ENCODE data around the gene NCAPG2. TPM values are rescaled to one million over a fixed set of nuclear protein-coding genes. Genes with fewer than 3 reads are reported as not detected.
"Not testable (repeated sequence)": the region's sequence is repeated elsewhere in the genome, so short reads cannot be mapped to it uniquely, and the experiment has no call there.

The NCAPG2 gene
- total and polyA plus RNA-seq, 5 donors = 2.3 to 8.5 (median 5.8) TPM

DNA sequence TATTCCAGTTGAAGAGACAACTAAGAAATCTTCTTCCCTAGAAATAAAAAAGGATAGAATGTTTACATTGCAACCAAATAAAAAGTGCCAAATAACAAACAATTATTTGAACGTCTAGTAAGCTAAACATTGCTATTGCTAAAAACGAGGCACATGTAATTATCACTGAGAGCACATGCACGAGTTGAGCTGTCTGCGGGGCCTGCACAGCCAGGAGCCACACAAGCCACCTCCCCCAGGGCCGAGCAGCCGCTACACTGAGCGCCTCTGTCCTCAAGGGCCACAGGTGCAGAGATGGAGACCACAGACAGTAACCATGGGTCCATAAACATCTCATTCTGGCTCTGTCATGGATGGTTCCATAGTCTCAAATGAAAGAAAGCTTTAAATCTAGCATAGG, 17.2 kb downstream of the NCAPG2 start:
- Histone ChIP-seq H3K27ac (ENCODE audit: low read length) (no peak overlapping the region), H3K4me3 (ENCODE audit: low read length) (no peak overlapping the region), H3K9me3 (ENCODE audit: control insufficient read depth, low read length) (no peaks in the 10 kb centered on the region), H3K27me3 (ENCODE audit: control insufficient read depth, insufficient read depth) (no peaks in the 10 kb centered on the region), H3K4me1 (ENCODE audit: control insufficient read depth, insufficient read depth, low read length) (no peaks in the 10 kb centered on the region)
- intact Hi-C loops (cut with DNase I) = no loop called here
- DNase-seq (no peak), ATAC-seq (no peak)
- 93% methylated on average over 7 of the region's 7 CpGs for WGBS

GRCh38 chr7:158685693-158686092, 18.9 kb downstream of the NCAPG2 start:
- WGBS = 94% methylated on average over 4 of the region's 4 CpGs
- H3K27ac ChIP-seq (ENCODE audit: low read length) = no peak overlapping the region
- no peak for DNase-seq
- ATAC-seq = no peak
- no peaks in the 10 kb centered on the region for H3K9me3 ChIP-seq (ENCODE audit: control insufficient read depth, low read length)
- no peaks in the 10 kb centered on the region for H3K27me3 ChIP-seq (ENCODE audit: control insufficient read depth, insufficient read depth)
- intact Hi-C loops (cut with DNase I) = no loop called here
- no peak overlapping the region for H3K4me3 ChIP-seq (ENCODE audit: low read length)
- no peaks in the 10 kb centered on the region for H3K4me1 ChIP-seq (ENCODE audit: control insufficient read depth, insufficient read depth, low read length)

- H3K27ac ChIP-seq (ENCODE audit: low read length) = no peak overlapping the region
- no peak overlapping the region for H3K4me3 ChIP-seq (ENCODE audit: low read length)
- no peak for DNase-seq
- no peak for ATAC-seq
- no peaks in the 10 kb centered on the region for H3K27me3 ChIP-seq (ENCODE audit: control insufficient read depth, insufficient read depth)
- no peaks in the 10 kb centered on the region for H3K9me3 ChIP-seq (ENCODE audit: control insufficient read depth, low read length)
- 98% methylated on average over 1 of the region's 1 CpG for WGBS
- intact Hi-C loops (cut with DNase I) = no loop called here
- no peaks in the 10 kb centered on the region for H3K4me1 ChIP-seq (ENCODE audit: control insufficient read depth, insufficient read depth, low read length)
Measured at GRCh38 chr7:158684329-158684728, 20.3 kb downstream of the NCAPG2 start.

DNA sequence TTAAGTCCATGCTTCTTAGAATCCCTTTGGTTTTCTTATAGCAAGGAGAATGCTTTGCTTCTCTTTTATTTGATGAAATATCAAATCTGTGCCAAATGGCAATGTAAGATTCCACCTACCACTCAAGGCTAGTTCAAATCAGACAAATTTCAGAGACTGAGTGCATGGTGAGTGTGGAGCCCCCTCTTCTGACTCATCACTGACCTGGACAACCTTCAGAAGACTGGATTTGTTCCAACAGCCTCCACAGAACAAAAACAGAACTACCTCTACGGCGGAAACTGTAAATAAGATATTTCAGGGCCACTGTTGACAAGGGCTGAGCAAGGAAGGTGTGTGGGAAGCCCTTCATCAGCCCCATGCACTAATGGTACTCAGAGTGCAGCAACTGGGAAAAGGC, 21.1 kb downstream of the NCAPG2 start:
- intact Hi-C loops (cut with DNase I) = no loop called here
- 71% methylated on average over 2 of the region's 2 CpGs for WGBS
- ATAC-seq (no peak), DNase-seq (no peak)
- no peaks in the 10 kb centered on the region for H3K9me3 ChIP-seq (ENCODE audit: control insufficient read depth, low read length)
- H3K27me3 ChIP-seq (ENCODE audit: control insufficient read depth, insufficient read depth) = no peaks in the 10 kb centered on the region
- no peak overlapping the region for H3K27ac ChIP-seq (ENCODE audit: low read length)
- no peaks in the 10 kb centered on the region for H3K4me1 ChIP-seq (ENCODE audit: control insufficient read depth, insufficient read depth, low read length)
- H3K4me3 ChIP-seq (ENCODE audit: low read length) = no peak overlapping the region

DNA sequence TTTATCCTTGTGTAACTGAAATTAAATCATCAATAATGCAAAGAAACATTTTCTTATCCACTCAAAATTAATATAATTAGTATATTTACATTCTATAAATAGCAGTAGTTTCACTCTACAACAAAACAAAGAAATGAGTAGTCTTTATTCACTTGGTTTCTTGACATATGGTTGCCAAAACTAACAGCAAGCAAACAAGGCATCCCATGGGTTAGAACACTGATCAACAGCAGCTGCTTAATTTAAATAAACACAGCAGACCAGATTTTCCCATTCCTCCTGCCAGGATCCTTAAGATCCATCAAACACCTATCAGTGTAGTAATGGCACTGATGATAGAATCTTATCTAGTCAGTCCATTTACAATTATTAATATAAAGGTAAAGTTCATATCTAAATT, 22.1 kb downstream of the NCAPG2 start:
- ATAC-seq (no peak), DNase-seq (no peak)
- Histone ChIP-seq H3K4me3 (ENCODE audit: low read length) (no peak overlapping the region), H3K27ac (ENCODE audit: low read length) (no peak overlapping the region), H3K9me3 (ENCODE audit: control insufficient read depth, low read length) (no peaks in the 10 kb centered on the region), H3K27me3 (ENCODE audit: control insufficient read depth, insufficient read depth) (no peaks in the 10 kb centered on the region), H3K4me1 (ENCODE audit: control insufficient read depth, insufficient read depth, low read length) (no peaks in the 10 kb centered on the region)
- intact Hi-C loops (cut with DNase I) = no loop called here

GRCh38 chr7:158680754-158681153, 23.9 kb downstream of the NCAPG2 start:
- no peak overlapping the region for H3K4me3 ChIP-seq (ENCODE audit: low read length)
- DNase-seq = no peak
- H3K4me1 ChIP-seq (ENCODE audit: control insufficient read depth, insufficient read depth, low read length) = no peaks in the 10 kb centered on the region
- intact Hi-C loops (cut with DNase I) = no loop called here
- no peaks in the 10 kb centered on the region for H3K27me3 ChIP-seq (ENCODE audit: control insufficient read depth, insufficient read depth)
- H3K9me3 ChIP-seq (ENCODE audit: control insufficient read depth, low read length) = no peaks in the 10 kb centered on the region
- no peak for ATAC-seq
- H3K27ac ChIP-seq (ENCODE audit: low read length) = no peak overlapping the region
- WGBS = 87% methylated on average over 3 of the region's 3 CpGs

DNA sequence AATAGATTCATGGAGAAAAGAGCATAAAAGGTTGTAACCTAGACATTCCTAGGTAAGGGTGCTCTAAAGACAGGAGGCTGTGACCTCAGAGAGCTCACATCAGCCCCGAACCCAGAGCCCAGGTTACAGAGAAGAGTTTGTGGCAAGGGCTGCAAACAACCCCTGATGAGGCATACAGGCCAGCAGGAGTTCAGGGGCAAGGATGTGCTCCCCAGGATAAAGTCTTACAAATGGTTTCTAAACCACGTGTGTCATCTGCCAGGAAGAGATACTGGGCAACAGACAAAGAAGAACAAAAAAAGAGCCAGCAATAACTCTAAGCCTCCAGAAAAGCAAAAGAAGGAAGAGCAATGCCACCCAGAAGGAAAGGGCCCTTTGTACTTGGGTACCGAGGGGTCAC, 27.7 kb downstream of the NCAPG2 start:
- ATAC-seq (no peak), DNase-seq (no peak)
- no peaks in the 10 kb centered on the region for H3K9me3 ChIP-seq (ENCODE audit: control insufficient read depth, low read length)
- H3K27ac ChIP-seq (ENCODE audit: low read length) = no peak overlapping the region
- no peaks in the 10 kb centered on the region for H3K27me3 ChIP-seq (ENCODE audit: control insufficient read depth, insufficient read depth)
- intact Hi-C loops (cut with DNase I) = no loop called here
- 88% methylated on average over 3 of the region's 3 CpGs for whole genome bisulfite sequencing
- H3K4me1 ChIP-seq (ENCODE audit: control insufficient read depth, insufficient read depth, low read length) = no peaks in the 10 kb centered on the region
- no peak overlapping the region for H3K4me3 ChIP-seq (ENCODE audit: low read length)

DNA sequence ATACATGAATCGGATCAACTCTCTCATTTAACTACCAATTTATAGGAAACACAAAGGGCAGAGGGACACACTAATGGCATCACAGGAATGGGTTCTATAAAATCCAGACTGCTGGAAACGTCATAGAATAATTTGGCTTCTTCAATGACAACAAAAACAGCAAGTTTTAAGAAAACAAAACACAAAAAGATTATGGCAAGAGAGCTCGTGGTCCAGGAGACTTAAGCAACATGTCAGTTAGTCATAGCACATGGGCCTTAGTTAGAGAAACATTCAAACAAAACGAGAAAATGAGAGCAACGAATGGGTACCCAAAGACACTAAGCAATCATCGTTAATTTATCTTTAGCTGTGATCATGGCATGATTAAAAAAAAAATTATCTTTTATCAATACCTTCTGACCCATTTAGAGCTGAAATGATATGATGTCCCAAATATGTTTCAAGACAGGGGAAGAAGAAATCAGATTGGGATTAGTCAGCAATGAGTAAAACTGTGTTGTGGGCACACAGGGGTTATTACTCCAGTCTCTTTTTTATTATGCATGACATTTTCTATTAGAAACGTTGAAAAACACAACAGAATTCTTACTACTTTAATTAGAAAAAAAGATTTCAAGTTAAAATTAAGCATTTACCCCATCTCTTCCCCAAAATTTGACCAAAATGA, 28.3 kb downstream of the NCAPG2 start:
- Histone ChIP-seq H3K4me3 (ENCODE audit: low read length) (no peak overlapping the region), H3K27ac (ENCODE audit: low read length) (no peak overlapping the region), H3K4me1 (ENCODE audit: control insufficient read depth, insufficient read depth, low read length) (no peaks in the 10 kb centered on the region), H3K9me3 (ENCODE audit: control insufficient read depth, low read length) (no peaks in the 10 kb centered on the region), H3K27me3 (ENCODE audit: control insufficient read depth, insufficient read depth) (no peaks in the 10 kb centered on the region)
- intact Hi-C loops (cut with DNase I) = no loop called here
- WGBS = 84% methylated on average over 7 of the region's 7 CpGs
- DNase-seq (no peak), ATAC-seq (no peak)

GRCh38 chr7:158672975-158673374, 31.6 kb downstream of the NCAPG2 start:
- Histone ChIP-seq H3K4me1 (ENCODE audit: control insufficient read depth, insufficient read depth, low read length) (no peaks in the 10 kb centered on the region), H3K27me3 (ENCODE audit: control insufficient read depth, insufficient read depth) (no peaks in the 10 kb centered on the region), H3K27ac (ENCODE audit: low read length) (no peak overlapping the region), H3K4me3 (ENCODE audit: low read length) (no peak overlapping the region), H3K9me3 (ENCODE audit: control insufficient read depth, low read length) (no peaks in the 10 kb centered on the region)
- no peak for DNase-seq
- WGBS = 67% methylated on average over 4 of the region's 4 CpGs
- no peak for ATAC-seq
- intact Hi-C loops (cut with DNase I) = no loop called here

DNA sequence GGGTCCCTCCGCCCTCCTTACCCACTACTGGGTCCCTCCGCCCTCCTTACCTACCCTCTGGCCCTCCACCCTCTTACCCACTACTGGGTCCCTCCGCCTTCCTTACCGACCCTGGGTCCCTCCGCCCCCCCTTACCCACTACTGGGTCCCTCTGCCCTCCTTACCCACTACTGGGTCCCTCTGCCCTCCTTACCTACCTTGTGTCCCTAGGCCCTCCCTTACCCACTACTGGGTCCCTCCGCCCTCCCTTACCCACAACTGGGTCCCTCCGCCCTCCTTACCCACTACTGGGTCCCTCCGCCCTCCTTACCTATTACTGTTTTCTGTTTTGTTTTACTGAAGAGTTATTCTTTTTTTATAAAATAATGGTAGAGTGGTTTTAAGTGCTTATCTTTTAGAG, 36.5 kb downstream of the NCAPG2 start:
- H3K27ac ChIP-seq (ENCODE audit: low read length); H3K9me3 ChIP-seq (ENCODE audit: control insufficient read depth, low read length); DNase-seq; H3K27me3 ChIP-seq (ENCODE audit: control insufficient read depth, insufficient read depth); intact Hi-C loops (cut with DNase I); H3K4me3 ChIP-seq (ENCODE audit: low read length); ATAC-seq; H3K4me1 ChIP-seq (ENCODE audit: control insufficient read depth, insufficient read depth, low read length): not testable (repeated sequence)
- 98% methylated on average over 7 of the region's 8 CpGs for WGBS

- H3K4me3 ChIP-seq (ENCODE audit: low read length); H3K27me3 ChIP-seq (ENCODE audit: control insufficient read depth, insufficient read depth); H3K4me1 ChIP-seq (ENCODE audit: control insufficient read depth, insufficient read depth, low read length); DNase-seq; ATAC-seq; H3K27ac ChIP-seq (ENCODE audit: low read length); H3K9me3 ChIP-seq (ENCODE audit: control insufficient read depth, low read length); intact Hi-C loops (cut with DNase I): not testable (repeated sequence)
- WGBS = 88% methylated on average over 20 of the region's 24 CpGs
Measured at GRCh38 chr7:158666966-158667678, 37.5 kb downstream of the NCAPG2 start.

All from right cardiac atrium (tissue), 5 donors.